AG10803 (cell line): ENCODE data around the gene MORN4.

Experiments
- DNase-seq: peaks from one replicate; pipeline ENCODE4 v3.0.0; 2010; ENCODE audit warnings: low read depth
- H3K4me3 ChIP-seq: 2 replicates; pipeline ENCODE4 v1.5.1; 2011; ENCODE audit warnings: mild to moderate bottlenecking, low read length, control low read depth
- CTCF ChIP-seq: conservative IDR thresholded peaks from 2 replicates; pipeline ENCODE4 v1.5.1; 2011; ENCODE audit warnings: mild to moderate bottlenecking, low read length, control low read depth, inconsistent platforms

MORN4 gene

DNA sequence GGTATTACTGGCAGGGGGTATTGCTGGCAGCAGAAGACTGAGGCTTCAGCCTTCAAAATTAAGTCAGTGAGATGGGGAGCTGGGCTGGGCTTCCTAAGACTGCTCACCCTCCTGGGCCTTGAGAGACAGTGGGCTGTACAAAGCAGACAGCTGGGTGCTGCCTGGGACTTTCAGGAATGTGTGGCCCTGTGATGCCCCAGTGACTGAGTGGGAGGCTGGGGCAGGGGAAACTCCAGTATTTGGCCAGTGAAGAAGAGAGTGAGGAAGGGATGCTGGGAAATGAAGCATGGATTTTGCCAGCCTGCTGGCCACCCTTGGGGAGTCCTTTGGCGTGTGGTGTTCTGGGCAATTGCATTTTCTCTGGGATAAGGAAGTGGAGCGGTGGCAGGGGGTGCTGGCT lies 60.3 kb downstream of the MORN4 start:
- peak; percentile 12 for DNase-seq
- TF ChIP-seq CTCF: no peak
- H3K4me3 ChIP-seq: no peak overlapping the region

- DNase-seq: peak; percentile 78
- TF ChIP-seq CTCF: peak; percentile 87
- H3K4me3 ChIP-seq: no peak within 1 kb of the TSS
Measured at GRCh38 chr10:97572214-97572989, 60.9 kb downstream of the MORN4 start, which contains the start of gene ANKRD2. TSS of gene ANKRD2 (plus strand) at chr10:97572779. CDS start at chr10:97572789, 10 bp downstream.

GRCh38 chr10:97571622-97572021 lies 61.7 kb downstream of the MORN4 start:
- no peak overlapping the region for H3K4me3 ChIP-seq
- no peak for TF ChIP-seq CTCF
- no peak for DNase-seq

DNA sequence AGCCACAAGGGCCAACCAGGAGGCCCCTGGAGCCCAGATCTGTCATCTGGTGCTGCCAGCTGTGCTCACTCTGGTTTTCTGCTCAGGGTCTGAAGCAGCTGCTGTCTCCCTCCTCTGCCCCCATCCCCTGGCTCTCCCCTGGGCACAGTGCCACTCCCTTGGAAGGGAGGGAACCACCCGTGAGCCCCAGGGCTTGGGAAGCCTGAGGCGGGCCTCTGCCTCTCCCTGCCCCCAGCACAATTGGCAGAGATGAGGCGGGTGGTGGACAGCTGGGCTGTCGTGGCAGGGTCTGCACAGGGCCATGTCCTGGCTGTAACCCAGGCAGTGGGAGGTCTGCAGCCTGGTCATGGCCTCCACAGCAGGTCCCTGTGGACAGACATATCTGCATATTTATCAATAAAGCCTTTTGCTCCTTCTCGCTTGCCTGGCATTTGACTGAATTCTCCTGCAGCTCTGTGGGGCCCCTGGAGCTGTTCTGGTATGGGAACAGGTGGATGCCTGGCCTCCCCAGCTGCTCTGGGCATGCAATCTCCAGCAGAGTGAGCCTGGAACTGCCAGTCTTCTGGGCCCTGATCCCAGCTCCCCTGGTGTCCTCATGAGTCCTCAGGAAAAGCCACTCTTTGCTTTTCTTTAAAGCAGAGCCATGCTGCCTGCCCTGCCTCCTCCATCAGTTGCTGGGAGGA lies 62.4 kb downstream of the MORN4 start:
- no peak overlapping the region for H3K4me3 ChIP-seq
- TF ChIP-seq CTCF: no peak
- no peak for DNase-seq

DNA sequence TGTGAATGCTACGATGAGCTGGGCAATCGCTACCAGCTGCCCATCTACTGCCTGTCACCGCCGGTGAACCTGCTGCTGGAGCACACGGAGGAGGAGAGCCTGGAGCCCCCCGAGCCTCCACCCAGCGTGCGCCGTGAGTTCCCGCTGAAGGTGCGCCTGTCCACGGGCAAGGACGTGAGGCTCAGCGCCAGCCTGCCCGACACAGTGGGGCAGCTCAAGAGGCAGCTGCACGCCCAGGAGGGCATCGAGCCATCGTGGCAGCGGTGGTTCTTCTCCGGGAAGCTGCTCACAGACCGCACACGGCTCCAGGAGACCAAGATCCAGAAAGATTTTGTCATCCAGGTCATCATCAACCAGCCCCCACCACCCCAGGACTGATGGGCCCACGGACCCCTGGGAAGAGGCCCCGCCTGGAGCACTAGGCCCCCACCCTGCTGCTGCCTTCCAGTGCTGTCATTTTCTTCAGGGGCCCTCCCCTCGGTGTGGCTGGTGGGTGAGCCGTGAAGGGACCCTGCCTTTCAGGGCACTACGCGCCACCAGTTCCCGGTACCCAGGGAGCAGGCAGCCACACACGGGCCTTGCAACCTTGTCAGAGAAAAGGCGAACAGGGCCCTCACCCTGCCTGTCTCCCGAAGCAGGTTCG lies 63.0 kb downstream of the MORN4 start:
- no peak overlapping the region for H3K4me3 ChIP-seq
- no peak for DNase-seq
- no peak for TF ChIP-seq CTCF

DNA sequence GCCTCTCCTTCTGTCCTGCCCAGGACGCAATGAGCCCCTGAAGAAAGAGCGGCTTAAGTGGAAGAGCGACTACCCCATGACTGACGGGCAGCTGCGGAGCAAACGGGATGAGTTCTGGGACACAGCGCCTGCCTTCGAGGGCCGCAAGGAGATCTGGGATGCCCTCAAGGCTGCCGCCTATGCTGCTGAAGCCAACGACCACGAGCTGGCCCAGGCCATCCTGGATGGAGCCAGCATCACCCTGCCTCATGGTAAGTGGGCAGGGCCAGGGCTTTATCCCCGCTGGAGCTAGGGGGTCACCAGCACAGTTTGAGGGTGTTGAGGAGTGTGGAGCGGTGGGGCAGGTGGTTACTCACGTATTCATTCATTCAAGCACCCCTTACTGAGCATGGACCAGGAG lies 65.4 kb downstream of the MORN4 start:
- H3K4me3 ChIP-seq: no peak overlapping the region
- TF ChIP-seq CTCF: no peak
- DNase-seq: no peak
